Esophagus squamous epithelium (tissue), 5 donors: ENCODE data around the gene MFSD2B. TPM values are rescaled to one million over a fixed set of nuclear protein-coding genes. Genes with fewer than 3 reads are reported as not detected.

ENCODE experiments used
- DNase-seq: peaks from one replicate; lab custom pipeline; 2025; lab: John Stamatoyannopoulos, UW
- H3K27ac ChIP-seq, 4 donors: fragments of 200-600 bp; sonication (generic); one replicate each; pipeline ENCODE4 v1.5.1; 2016 to 2019; ENCODE audit warnings: mild to moderate bottlenecking in 1 of 4
- H3K27me3 ChIP-seq, 4 donors: fragments of 200-600 bp; sonication (generic); 1 replicate in 3 of 4; 2 replicates in 1 of 4; pipeline versions ENCODE4 v1.5.1 to v1.6.0; 2017 to 2021; ENCODE audit warnings: antibody characterized with exemption in 1 of 4
- H3K36me3 ChIP-seq, 3 donors: fragments of 200-600 bp; sonication (generic); one replicate each; pipeline ENCODE4 v1.5.1; 2016 to 2019
- H3K4me1 ChIP-seq, 3 donors: fragments of 200-600 bp; sonication (generic); one replicate each; pipeline ENCODE4 v1.5.1; 2017 to 2019
- H3K4me3 ChIP-seq, 4 donors: fragments of 200-600 bp; sonication (generic); 1 replicate in 3 of 4; 2 replicates in 1 of 4; pipeline ENCODE4 v1.5.1; 2016 to 2019; ENCODE audit warnings: mild to moderate bottlenecking in 2 of 4, moderate library complexity in 1 of 4
- H3K9me3 ChIP-seq, 3 donors: fragments of 200-600 bp; sonication (generic); one replicate each; pipeline ENCODE4 v1.5.1; 2016 to 2019
- CTCF ChIP-seq, 6 experiments: fragments of 450-650 bp in 4 of 6; fragments of 200-600 bp in 2 of 6; sonication (generic) in 2 of 6; IDR thresholded peaks; one replicate each; pipeline ENCODE4 v1.5.1; 2016 to 2019; ENCODE audit warnings: antibody characterized with exemption in 6 of 6, mild to moderate bottlenecking in 4 of 6, moderate library complexity in 4 of 6
- POLR2A ChIP-seq, 4 donors: fragments of 450-650 bp; IDR thresholded peaks; one replicate each; pipeline ENCODE4 v1.6.1; 2017; ENCODE audit warnings: antibody characterized with exemption in 4 of 4, mild to moderate bottlenecking in 4 of 4, moderate library complexity in 3 of 4
- WGBS, 2 donors: methylation state at CpG; one replicate each; pipeline ENCODE4 v1.1.5; 2018; 5-methylcytosine and 5-hydroxymethylcytosine counted together
- intact Hi-C: fragments of 100-400 bp; cut with DNase I; formaldehyde crosslinking; loops from one replicate; pipeline ENCODE4 v1.15.0; 2022
- total RNA-seq, 4 donors: library from RNA; depleted of rRNA; stranded (reverse); fragments of >200 nt; gene quantifications; one replicate each; pipeline ENCODE4 v1.1.0, GENCODE V29; 2016
- donor health status: DM: yes; HTN: yes; CAD: no.

The MFSD2B gene
- total RNA-seq, 4 donors from 2014 or later = 0.19 TPM; not detected in 3

- TF ChIP-seq POLR2A (IDR thresholded peaks at IDR 0.05) = no peak
- no peak for TF ChIP-seq CTCF (IDR thresholded peaks at IDR 0.05)
- intact Hi-C loops = no loop called here
- Histone ChIP-seq H3K27ac (no peak overlapping the region), H3K4me1 (no peaks in the 10 kb centered on the region), H3K9me3 (no peaks in the 10 kb centered on the region), H3K36me3 (peaks cover 0 to 38% (median 3%) of the 10 kb centered on the region in 3 donors), H3K27me3 (no peaks in the 10 kb centered on the region), H3K4me3 (no peak overlapping the region)
- 95 to 98% methylated on average over 8 of the region's 8 CpGs for WGBS, 2 donors
- DNase-seq = no peak
These were observed 16.1 kb upstream of the MFSD2B start for GRCh38 chr2:23993736-23994269.

GRCh38 chr2:23994567-23994966, 15.3 kb upstream of the MFSD2B start:
- Histone ChIP-seq H3K27me3 (no peaks in the 10 kb centered on the region), H3K4me3 (no peak overlapping the region), H3K36me3 (peaks cover 0 to 38% (median 4%) of the 10 kb centered on the region in 3 donors), H3K4me1 (no peaks in the 10 kb centered on the region), H3K9me3 (no peaks in the 10 kb centered on the region), H3K27ac (no peak overlapping the region)
- no peak for DNase-seq
- intact Hi-C loops = no loop called here
- TF ChIP-seq POLR2A (IDR thresholded peaks at IDR 0.05) = no peak
- TF ChIP-seq CTCF (IDR thresholded peaks at IDR 0.05) = no peak
- 53 to 63% methylated on average over 1 of the region's 1 CpG for WGBS, 2 donors

- Histone ChIP-seq H3K36me3 (no peaks in the 10 kb centered on the region), H3K4me3 (no peak overlapping the region), H3K9me3 (no peaks in the 10 kb centered on the region), H3K4me1 (peaks cover 12 to 20% (median 13%) of the 10 kb centered on the region in 3 donors), H3K27me3 (peaks cover 0 to 31% (median 10%) of the 10 kb centered on the region in 4 donors), H3K27ac (no peak overlapping the region)
- intact Hi-C loops = no loop called here
- no peak for TF ChIP-seq POLR2A (IDR thresholded peaks at IDR 0.05)
- TF ChIP-seq CTCF (IDR thresholded peaks at IDR 0.05) = no peak
- DNase-seq = no peak
These were observed 2.2 kb upstream of the MFSD2B start for GRCh38 chr2:24007693-24008092.

GRCh38 chr2:24008672-24009366, 1.1 kb upstream of the MFSD2B start:
- 80 to 85% methylated on average over 13 of the region's 13 CpGs for WGBS, 2 donors
- H3K27ac ChIP-seq = no peak overlapping the region
- H3K4me3 ChIP-seq = no peak overlapping the region
- intact Hi-C loops = no loop called here
- DNase-seq = no peak
- H3K4me1 ChIP-seq = peaks cover 12 to 20% (median 13%) of the 10 kb centered on the region in 3 donors
- H3K36me3 ChIP-seq = no peaks in the 10 kb centered on the region
- TF ChIP-seq POLR2A (IDR thresholded peaks at IDR 0.05) (no peak), CTCF (IDR thresholded peaks at IDR 0.05) (no peak)
- peaks cover 0 to 31% (median 10%) of the 10 kb centered on the region in 4 donors for H3K27me3 ChIP-seq
- H3K9me3 ChIP-seq = no peaks in the 10 kb centered on the region

- peaks cover 12 to 20% (median 13%) of the 10 kb centered on the region in 3 donors for H3K4me1 ChIP-seq
- no peak for DNase-seq
- H3K27ac ChIP-seq = no peak overlapping the region
- WGBS, 2 donors = 72 to 84% methylated on average over 9 of the region's 9 CpGs
- no peaks in the 10 kb centered on the region for H3K36me3 ChIP-seq
- intact Hi-C loops = no loop called here
- H3K9me3 ChIP-seq = no peaks in the 10 kb centered on the region
- peak overlapping the region in 3 of 4 donors; percentile 35 to 67 (median 49) for H3K4me3 ChIP-seq
- peaks cover 0 to 31% (median 10%) of the 10 kb centered on the region in 4 donors for H3K27me3 ChIP-seq
- TF ChIP-seq POLR2A (IDR thresholded peaks at IDR 0.05) = no peak
- no peak for TF ChIP-seq CTCF (IDR thresholded peaks at IDR 0.05)
These were observed 562 bp upstream of the MFSD2B start for GRCh38 chr2:24009367-24009679.
